Pancreas (tissue), 10 donors: ENCODE results near the gene PMP22. TPM values are rescaled to one million over a fixed set of nuclear protein-coding genes. Genes with fewer than 3 reads are reported as not detected.

Source experiments
- ATAC-seq, 4 donors: fragments of 200-7000 bp; cut with Tn5 transposase; one replicate each; pipeline versions ENCODE4 v1.8.0 to v1.9.1; 2020; ENCODE audit warnings: mild to moderate bottlenecking in 4 of 4, moderate library complexity in 4 of 4
- DNase-seq, 6 donors: peaks; one replicate each; pipeline ENCODE4 v3.0.0-alpha.2; 2020
- FAIRE-seq: peaks from 2 replicates; lab custom pipeline; 2012; peaks lifted over from hg19 to GRCh38; lab: Jason Lieb, UNC
- H3K27ac ChIP-seq, 4 donors: fragments of 200-600 bp; sonication (generic); 1 replicate in 3 of 4; 2 replicates in 1 of 4; pipeline versions ENCODE4 v1.5.0 to v1.8.0; 2020
- H3K27me3 ChIP-seq, 4 donors: fragments of 200-600 bp; one replicate each; pipeline ENCODE4 v1.8.0; 2021
- H3K36me3 ChIP-seq, 3 donors: fragments of 200-600 bp; sonication (generic) in 1 of 3; one replicate each; pipeline versions ENCODE4 v1.5.0 to v1.8.0; 2020 to 2021
- H3K4me1 ChIP-seq, 3 donors: fragments of 200-600 bp; one replicate each; pipeline ENCODE4 v1.8.0; 2021
- H3K4me3 ChIP-seq, 4 donors: fragments of 200-600 bp; sonication (generic) in 2 of 4; one replicate each; pipeline versions ENCODE4 v1.5.0 to v1.8.0; 2020 to 2021
- H3K9me3 ChIP-seq, 4 donors: fragments of 200-600 bp; one replicate each; pipeline ENCODE4 v1.8.0; 2021
- CTCF ChIP-seq, 4 donors: fragments of 200-600 bp; sonication (generic) in 3 of 4; IDR thresholded peaks; one replicate each; pipeline versions ENCODE4 v1.5.0 to v1.8.0; 2021; ENCODE audit warnings: antibody characterized with exemption in 4 of 4
- WGBS, 2 donors: extraction: QIAGEN DNeasy Blood & Tissue Kit; methylation state at CpG; one replicate each; pipeline ENCODE4 v1.1.7; 2013; 5-methylcytosine and 5-hydroxymethylcytosine counted together
- intact Hi-C, 3 donors: fragments of 100-400 bp; cut with DNase I; formaldehyde crosslinking; loops; one replicate each; pipeline versions ENCODE4 v1.11.1 to v1.14.2; 2022
- polyA plus RNA-seq, 2 donors: library from polyadenylated mRNA; stranded (reverse); fragments of 200-250 nt; gene quantifications; one replicate each; pipeline ENCODE4 v1.2.3, GENCODE V29; 2013
- total RNA-seq, 6 donors: library from RNA; stranded (reverse); fragmentation: NEBNext Ultra II Directional in 4 of 6; extraction: Animal tissue kit (Norgen Biotek cat#: 25700) in 4 of 6; gene quantifications; one replicate each; pipeline versions ENCODE4 v1.2.1 to v1.2.4, GENCODE V29; 2021 to 2023
- donor health status: healthy with polysubstance abuse.
- donor health status: DM: no; HTN: no; CAD: no; lungs with moderate emphysema.
- donor health status: DM: no; HTN: no; CAD: no.
- donor health status: control.
- donor health status: control.
- donor health status: Bipolar disorder and iron deficiency.
- donor health status: DM: yes; HTN: yes; CAD: no.
- donor health status: DM: no; HTN: no; CAD: no.
- donor health status: DM: no; HTN: no; CAD: no.
- donor health status: DM: yes; HTN: yes; CAD: no.

The PMP22 gene
- total and polyA plus RNA-seq, 8 donors, result 5.8 to 24.8 (median 10.4) TPM

- FAIRE-seq, result no peak
- no peak for DNase-seq
- WGBS, 2 donors, result 82 to 86% methylated on average over 5 of the region's 5 CpGs
- H3K9me3 ChIP-seq, result no peaks in the 10 kb centered on the region
- no peak overlapping the region for H3K27ac ChIP-seq
- H3K4me1 ChIP-seq, result no peaks in the 10 kb centered on the region
- intact Hi-C loops, result no loop called here
- ATAC-seq, result no peak
- H3K27me3 ChIP-seq, result no peaks in the 10 kb centered on the region
- H3K4me3 ChIP-seq, result no peak overlapping the region
- H3K36me3 ChIP-seq, result no peaks in the 10 kb centered on the region
- no peak for TF ChIP-seq CTCF (IDR thresholded peaks at IDR 0.05)
Observed at GRCh38 chr17:15245054-15245453, 20.1 kb downstream of the PMP22 start.

DNA sequence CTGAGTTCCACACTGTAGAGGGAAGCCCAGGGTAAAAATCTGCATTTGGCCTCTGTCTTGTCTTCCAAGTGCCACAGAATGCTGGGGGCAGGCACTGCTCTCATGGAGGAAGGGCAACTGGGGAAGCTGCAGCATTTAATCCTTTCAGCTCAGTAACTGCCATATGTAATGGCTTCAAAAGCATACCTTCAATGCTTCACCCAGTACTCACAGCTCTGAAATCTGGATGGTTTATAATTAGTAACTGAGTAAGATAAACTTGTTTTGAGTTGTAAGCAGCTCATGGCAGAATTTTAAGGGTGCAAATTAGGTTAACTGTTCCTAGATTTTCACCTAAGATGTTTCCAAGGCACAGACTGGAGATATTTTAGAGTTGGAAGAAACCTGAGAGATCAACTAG lies 24.5 kb downstream of the PMP22 start:
- H3K4me3 ChIP-seq, result no peak overlapping the region
- H3K27me3 ChIP-seq, result no peaks in the 10 kb centered on the region
- intact Hi-C loops, result no loop called here
- no peak for TF ChIP-seq CTCF (IDR thresholded peaks at IDR 0.05)
- H3K36me3 ChIP-seq, result no peaks in the 10 kb centered on the region
- no peak for FAIRE-seq
- DNase-seq, result no peak
- no peaks in the 10 kb centered on the region for H3K9me3 ChIP-seq
- no peak overlapping the region for H3K27ac ChIP-seq
- no peak for ATAC-seq
- H3K4me1 ChIP-seq, result no peaks in the 10 kb centered on the region

DNA sequence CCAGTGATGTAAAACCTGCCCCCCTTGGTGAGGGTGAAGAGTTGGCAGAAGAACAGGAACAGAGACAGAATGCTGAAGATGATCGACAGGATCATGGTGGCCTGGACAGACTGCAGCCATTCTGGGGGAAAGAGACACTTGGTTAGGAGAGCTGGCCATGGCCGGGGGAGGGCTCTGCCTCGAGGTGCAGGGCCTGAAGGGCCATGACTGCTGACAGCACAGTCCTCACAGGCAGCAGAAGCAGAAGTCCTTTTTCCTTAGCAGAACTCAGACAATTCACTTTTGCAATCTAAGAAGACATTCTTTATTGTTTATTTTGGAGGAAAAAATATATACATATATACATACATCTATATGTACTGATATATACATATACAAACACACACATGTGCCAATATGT lies 25.6 kb downstream of the PMP22 start:
- Histone ChIP-seq H3K27ac (no peak overlapping the region), H3K36me3 (no peaks in the 10 kb centered on the region), H3K4me1 (no peaks in the 10 kb centered on the region), H3K9me3 (no peaks in the 10 kb centered on the region), H3K27me3 (no peaks in the 10 kb centered on the region), H3K4me3 (no peak overlapping the region)
- 77 to 90% methylated on average over 3 of the region's 3 CpGs for WGBS, 2 donors
- TF ChIP-seq CTCF (IDR thresholded peaks at IDR 0.05), result no peak
- ATAC-seq (peak in 2 of 4 donors; percentile 52 to 62), FAIRE-seq (no peak), DNase-seq (no peak)
- intact Hi-C loops, result no loop called here

DNA sequence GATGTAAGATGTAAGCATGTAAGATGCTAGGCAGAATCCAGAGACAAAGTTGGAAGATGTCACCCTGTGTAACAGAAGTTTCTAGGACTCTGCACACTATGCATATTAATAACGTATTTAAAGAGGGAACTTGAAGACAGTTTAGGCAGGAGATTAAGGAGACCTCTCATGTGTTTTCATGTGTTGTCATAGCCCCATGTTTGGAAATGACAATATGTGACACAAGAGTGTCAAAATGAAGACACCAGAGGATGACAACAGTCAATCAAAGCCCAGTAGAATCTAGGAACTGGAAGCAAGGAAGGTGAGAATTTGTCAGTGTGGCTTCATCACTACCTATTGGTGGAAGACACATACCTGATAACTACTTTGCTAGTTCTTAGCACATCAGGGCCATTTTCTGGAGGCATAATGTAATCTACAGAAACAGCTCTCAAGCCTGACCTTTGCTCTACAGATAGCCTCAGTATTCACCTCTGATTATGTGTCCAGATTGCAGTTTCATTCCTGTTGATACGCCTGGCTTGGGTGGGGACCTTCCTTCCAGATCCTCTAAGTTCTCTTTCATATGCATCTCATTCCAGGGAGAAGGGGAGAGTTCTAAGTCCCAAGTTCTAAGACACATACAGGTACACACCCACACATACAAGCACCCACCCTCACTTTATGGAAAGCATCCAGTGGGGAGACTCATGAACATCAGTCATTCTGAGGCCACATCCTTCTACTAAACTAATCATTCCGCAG lies 26.3 kb downstream of the PMP22 start:
- H3K27me3 ChIP-seq, result no peaks in the 10 kb centered on the region
- WGBS, 2 donors, result 90 to 96% methylated on average over 3 of the region's 3 CpGs
- ATAC-seq, result no peak
- no peaks in the 10 kb centered on the region for H3K4me1 ChIP-seq
- no peak for FAIRE-seq
- H3K36me3 ChIP-seq, result no peaks in the 10 kb centered on the region
- H3K4me3 ChIP-seq, result no peak overlapping the region
- no peak overlapping the region for H3K27ac ChIP-seq
- no peak for TF ChIP-seq CTCF (IDR thresholded peaks at IDR 0.05)
- DNase-seq, result no peak
- intact Hi-C loops, result no loop called here
- H3K9me3 ChIP-seq, result no peaks in the 10 kb centered on the region

DNA sequence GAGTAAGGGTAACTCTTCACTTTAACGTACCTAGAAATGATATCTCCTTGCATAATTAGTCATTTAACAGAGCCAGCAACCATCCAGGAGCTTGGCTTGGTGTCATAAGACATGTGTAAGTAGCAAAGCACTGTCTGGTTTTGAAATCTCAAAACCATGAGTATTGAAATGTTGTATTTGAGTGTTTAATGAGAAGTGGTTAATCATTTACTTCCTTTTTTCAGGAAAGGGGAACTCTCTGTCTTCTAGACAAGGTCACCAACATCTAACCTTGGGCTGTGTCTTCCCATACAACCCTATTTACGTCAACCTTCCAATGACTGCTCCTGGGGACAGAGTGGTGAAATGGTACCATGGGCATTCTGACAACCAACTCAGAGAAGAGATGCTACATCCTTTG lies 27.1 kb downstream of the PMP22 start:
- intact Hi-C loops, result no loop called here
- H3K4me3 ChIP-seq, result no peak overlapping the region
- H3K9me3 ChIP-seq, result no peaks in the 10 kb centered on the region
- TF ChIP-seq CTCF (IDR thresholded peaks at IDR 0.05), result no peak
- 73 to 83% methylated on average over 2 of the region's 2 CpGs for WGBS, 2 donors
- ATAC-seq (peak in 2 of 4 donors; percentile 57 to 72), DNase-seq (no peak), FAIRE-seq (no peak)
- H3K27ac ChIP-seq, result no peak overlapping the region
- no peaks in the 10 kb centered on the region for H3K27me3 ChIP-seq
- no peaks in the 10 kb centered on the region for H3K4me1 ChIP-seq
- H3K36me3 ChIP-seq, result no peaks in the 10 kb centered on the region
